ENCODE measurements around the gene ZDHHC1. TPM values are rescaled to one million over a fixed set of nuclear protein-coding genes. Genes with fewer than 3 reads are reported as not detected.

ZDHHC1 gene
- total and polyA plus RNA-seq, 4 donors = 0.33 to 1.6 (median 1.1) TPM

GRCh38 chr16:67457611-67458010 is 41.3 kb upstream of the ZDHHC1 start (continued):
- TF ChIP-seq CTCF (IDR thresholded peaks at IDR 0.05; ENCODE audit: low read depth, low read length, missing input control) (no peak), NR2F2 (IDR thresholded peaks at IDR 0.05) (no peak), YY1 (IDR thresholded peaks at IDR 0.05) (no peak), RXRA (IDR thresholded peaks at IDR 0.05) (no peak), HNF4G (IDR thresholded peaks at IDR 0.05) (no peak), FOXA1 (IDR thresholded peaks at IDR 0.05) (no peak), RAD21 (IDR thresholded peaks at IDR 0.05) (no peak), MAX (IDR thresholded peaks at IDR 0.05) (no peak)

- H3K9me3 ChIP-seq (ENCODE audit: control insufficient read depth in 4 of 4, low read length in 3 of 4) = no peaks in the 10 kb centered on the region
- 53% methylated on average over 6 of the region's 6 CpGs for WGBS
- TF ChIP-seq RAD21 (IDR thresholded peaks at IDR 0.05) = peak; percentile 31 to 57
- TF ChIP-seq RXRA (IDR thresholded peaks at IDR 0.05) = no peak
- TF ChIP-seq CTCF (IDR thresholded peaks at IDR 0.05; ENCODE audit: low read depth, low read length, missing input control) = peak; percentile 40
- DNase-seq (ENCODE audit: low spot score) = no peak
- peaks cover 12 to 49% (median 31%) of the 10 kb centered on the region in 4 donors for H3K4me1 ChIP-seq (ENCODE audit: control insufficient read depth in 4 of 4, insufficient read depth in 4 of 4, low read length in 3 of 4)
- H3K36me3 ChIP-seq (ENCODE audit: control insufficient read depth in 4 of 4, insufficient read depth in 3 of 4, low read depth in 1 of 4, low read length in 3 of 4) = peaks cover 0 to 7% (median 5%) of the 10 kb centered on the region in 4 donors
- no peak overlapping the region for H3K27ac ChIP-seq (ENCODE audit: low read depth in 1 of 2, low read length in 2 of 2)
- no peak overlapping the region for H3K4me3 ChIP-seq (ENCODE audit: low read depth in 1 of 3, low read length in 3 of 3)
- no peak overlapping the region for H3K9ac ChIP-seq (ENCODE audit: low read depth in 1 of 2, low read length in 2 of 2)
- no peaks in the 10 kb centered on the region for H3K27me3 ChIP-seq (ENCODE audit: control insufficient read depth in 4 of 4, insufficient read depth in 4 of 4, low read length in 3 of 4)
Observed at GRCh38 chr16:67456391-67457081, 40.3 kb upstream of the ZDHHC1 start.

- no peak for TF ChIP-seq EGR1 (IDR thresholded peaks at IDR 0.05; ENCODE audit: low read depth in 2 of 2)
- no peak for TF ChIP-seq RXRA (IDR thresholded peaks at IDR 0.05)
- no peak for TF ChIP-seq MAX (IDR thresholded peaks at IDR 0.05)
- TF ChIP-seq TAF1 (conservative IDR thresholded peaks at IDR 0.05) = no peak
- no peak for TF ChIP-seq NR2F2 (IDR thresholded peaks at IDR 0.05)
- TF ChIP-seq JUND (IDR thresholded peaks at IDR 0.05) = no peak
- TF ChIP-seq HNF4A (conservative IDR thresholded peaks at IDR 0.05) = no peak
- no peak for TF ChIP-seq CTCF (IDR thresholded peaks at IDR 0.05; ENCODE audit: low read depth, low read length, missing input control)
- no peak for TF ChIP-seq RAD21 (IDR thresholded peaks at IDR 0.05)
- no peak for TF ChIP-seq SP1 (IDR thresholded peaks at IDR 0.05)
- no peak for TF ChIP-seq HNF4G (IDR thresholded peaks at IDR 0.05)
- no peak for TF ChIP-seq ZBTB33 (IDR thresholded peaks at IDR 0.05)
- TF ChIP-seq FOXA2 (IDR thresholded peaks at IDR 0.05) = no peak
- TF ChIP-seq YY1 (IDR thresholded peaks at IDR 0.05) = no peak
- no peak for TF ChIP-seq REST (IDR thresholded peaks at IDR 0.05)
- DNase-seq (ENCODE audit: low spot score) = no peak
- Histone ChIP-seq H3K36me3 (ENCODE audit: control insufficient read depth in 4 of 4, insufficient read depth in 3 of 4, low read depth in 1 of 4, low read length in 3 of 4) (peaks cover 0 to 9% (median 5%) of the 10 kb centered on the region in 4 donors), H3K9me3 (ENCODE audit: control insufficient read depth in 4 of 4, low read length in 3 of 4) (no peaks in the 10 kb centered on the region), H3K4me1 (ENCODE audit: control insufficient read depth in 4 of 4, insufficient read depth in 4 of 4, low read length in 3 of 4) (peaks cover 15 to 56% (median 30%) of the 10 kb centered on the region in 4 donors), H3K9ac (ENCODE audit: low read depth in 1 of 2, low read length in 2 of 2) (no peak overlapping the region), H3K27ac (ENCODE audit: low read depth in 1 of 2, low read length in 2 of 2) (no peak overlapping the region), H3K4me3 (ENCODE audit: low read depth in 1 of 3, low read length in 3 of 3) (no peak overlapping the region), H3K27me3 (ENCODE audit: control insufficient read depth in 4 of 4, insufficient read depth in 4 of 4, low read length in 3 of 4) (no peaks in the 10 kb centered on the region)
- 97% methylated on average over 6 of the region's 6 CpGs for WGBS
Observed at GRCh38 chr16:67454852-67455251, 38.6 kb upstream of the ZDHHC1 start.
